Measurements from ENCODE around the gene CCNB2.

The CCNB2 gene

GRCh38 chr15:59168536-59168935, 63.6 kb downstream of the CCNB2 start:
- Histone ChIP-seq H3K4me1 (ENCODE audit: control insufficient read depth, low read length) (no peaks in the 10 kb centered on the region), H3K79me2 (ENCODE audit: control insufficient read depth, low read length) (no peaks in the 10 kb centered on the region), H3K36me3 (ENCODE audit: control insufficient read depth, low read length) (peaks cover 18% of the 10 kb centered on the region), H3K27ac (ENCODE audit: low read depth, low read length) (no peak overlapping the region), H3K9me3 (ENCODE audit: control insufficient read depth, insufficient read depth, low read length) (no peaks in the 10 kb centered on the region), H3K4me3 (ENCODE audit: low read length) (no peak overlapping the region), H3F3A (ENCODE audit: control insufficient read depth, insufficient read depth) (no peaks in the 10 kb centered on the region), H3K27me3 (ENCODE audit: control insufficient read depth, low read length) (no peaks in the 10 kb centered on the region), H3K4me2 (ENCODE audit: low read length) (no peak overlapping the region), H3K9me2 (replicated peaks; ENCODE audit: control insufficient read depth, low read length) (no peaks in the 10 kb centered on the region), H4K20me1 (ENCODE audit: control insufficient read depth, insufficient read depth, low read depth, low read length) (no peaks in the 10 kb centered on the region)
- TF ChIP-seq CTCF (IDR thresholded peaks at IDR 0.05; ENCODE audit: low read depth, low read length, poor library complexity, severe bottlenecking) (no peak), EZH2phosphoT487 (IDR thresholded peaks at IDR 0.05; ENCODE audit: borderline replicate concordance, low read length) (no peak)

- Histone ChIP-seq H3K9me3 (ENCODE audit: control insufficient read depth, insufficient read depth, low read length) (no peaks in the 10 kb centered on the region), H3K27ac (ENCODE audit: low read depth, low read length) (no peak overlapping the region), H3K9me2 (replicated peaks; ENCODE audit: control insufficient read depth, low read length) (no peaks in the 10 kb centered on the region), H3K36me3 (ENCODE audit: control insufficient read depth, low read length) (peaks cover 25% of the 10 kb centered on the region), H3K4me2 (ENCODE audit: low read length) (no peak overlapping the region), H3K4me3 (ENCODE audit: low read length) (no peak overlapping the region), H3K27me3 (ENCODE audit: control insufficient read depth, low read length) (no peaks in the 10 kb centered on the region), H3K79me2 (ENCODE audit: control insufficient read depth, low read length) (no peaks in the 10 kb centered on the region), H4K20me1 (ENCODE audit: control insufficient read depth, insufficient read depth, low read depth, low read length) (no peaks in the 10 kb centered on the region), H3K4me1 (ENCODE audit: control insufficient read depth, low read length) (no peaks in the 10 kb centered on the region), H3F3A (ENCODE audit: control insufficient read depth, insufficient read depth) (no peaks in the 10 kb centered on the region)
- no peak for TF ChIP-seq EZH2phosphoT487 (IDR thresholded peaks at IDR 0.05; ENCODE audit: borderline replicate concordance, low read length)
- no peak for TF ChIP-seq CTCF (IDR thresholded peaks at IDR 0.05; ENCODE audit: low read depth, low read length, poor library complexity, severe bottlenecking)
Observed at GRCh38 chr15:59169251-59169708, 64.3 kb downstream of the CCNB2 start.

- no peaks in the 10 kb centered on the region for H3F3A ChIP-seq (ENCODE audit: control insufficient read depth, insufficient read depth)
- H3K79me2 ChIP-seq (ENCODE audit: control insufficient read depth, low read length), result no peaks in the 10 kb centered on the region
- H3K4me2 ChIP-seq (ENCODE audit: low read length), result no peak overlapping the region
- TF ChIP-seq CTCF (IDR thresholded peaks at IDR 0.05; ENCODE audit: low read depth, low read length, poor library complexity, severe bottlenecking) (no peak), EZH2phosphoT487 (IDR thresholded peaks at IDR 0.05; ENCODE audit: borderline replicate concordance, low read length) (no peak)
- no peak overlapping the region for H3K27ac ChIP-seq (ENCODE audit: low read depth, low read length)
- peaks cover 26% of the 10 kb centered on the region for H3K36me3 ChIP-seq (ENCODE audit: control insufficient read depth, low read length)
- H3K4me1 ChIP-seq (ENCODE audit: control insufficient read depth, low read length), result peaks cover 6% of the 10 kb centered on the region
- H3K9me2 ChIP-seq (replicated peaks; ENCODE audit: control insufficient read depth, low read length), result no peaks in the 10 kb centered on the region
- no peak overlapping the region for H3K4me3 ChIP-seq (ENCODE audit: low read length)
- no peaks in the 10 kb centered on the region for H3K9me3 ChIP-seq (ENCODE audit: control insufficient read depth, insufficient read depth, low read length)
- no peaks in the 10 kb centered on the region for H3K27me3 ChIP-seq (ENCODE audit: control insufficient read depth, low read length)
- H4K20me1 ChIP-seq (ENCODE audit: control insufficient read depth, insufficient read depth, low read depth, low read length), result no peaks in the 10 kb centered on the region
Observed at GRCh38 chr15:59170295-59171066, 65.5 kb downstream of the CCNB2 start.

Data from DOHH2 (cell line).